ENCODE results near the gene TDP2.

GRCh38 chr6:24606200-24606930 is 60.3 kb downstream of the TDP2 start:
- TF ChIP-seq EP300 (IDR thresholded peaks at IDR 0.05) (no peak), POLR2A (IDR thresholded peaks at IDR 0.05) (no peak), CTCF (IDR thresholded peaks at IDR 0.05) (no peak)

Data from stomach (tissue), 4 donors.